Prostate gland (tissue), 2 donors: ENCODE measurements around the gene DDX54.

Experiments used
- CTCF ChIP-seq, 4 experiments: fragments of 200-600 bp in 2 of 4; fragments of 450-650 bp in 2 of 4; sonication (generic) in 2 of 4; IDR thresholded peaks; 1 replicate in 3 of 4; 2 replicates in 1 of 4; pipeline ENCODE4 v1.5.1; 2016 to 2019; ENCODE audit warnings: antibody characterized with exemption in 4 of 4, mild to moderate bottlenecking in 2 of 4, moderate library complexity in 2 of 4
- POLR2A ChIP-seq: fragments of 450-650 bp; IDR thresholded peaks from one replicate; pipeline ENCODE4 v1.6.1; 2016; ENCODE audit warnings: antibody characterized with exemption, mild to moderate bottlenecking

GRCh38 chr12:113113397-113113796, 71.9 kb downstream of the DDX54 start:
- TF ChIP-seq POLR2A: no peak
- no peak for TF ChIP-seq CTCF (IDR thresholded peaks at IDR 0.05)
